IgD-negative memory B cell (primary cell): ENCODE results near the gene CRIM1. TPM values are rescaled to one million over a fixed set of nuclear protein-coding genes. Genes with fewer than 3 reads are reported as not detected.

Source experiments
- polyA plus RNA-seq: library from polyadenylated mRNA; unstranded; fragments of 300-500 nt; fragmentation: Illumina TruSeq; gene quantifications from one replicate; pipeline ENCODE4 v1.2.3, GENCODE V29; 2021

Gene CRIM1
- polyA plus RNA-seq, 1 donor from 2014 or later: 0.26 TPM

Other genes with a start within 250 kb of the CRIM1 start
- gene FEZ2, start 242.4 kb downstream of the CRIM1 start, polyA plus RNA-seq: 2.3 TPM